T-helper 2 cell treated with Interferon-gamma antibody and Interleukin-4, amounts not matched to agents 5 μg/mL and 100 μg/mL, for 36 hours (primary cell): Measurements from ENCODE around the gene NIT1.

Experiments used
- DNase-seq: peaks from one replicate; pipeline ENCODE4 v3.0.0; 2021; ENCODE audit warnings: low spot score
- H3K27ac Mint-ChIP-seq: one replicate; pipeline ENCODE4 v1.8.0; 2021; ENCODE audit warnings: mild to moderate bottlenecking, mixed read lengths
- H3K27me3 Mint-ChIP-seq: one replicate; pipeline ENCODE4 v1.8.0; 2021; ENCODE audit warnings: low read depth, mixed read lengths
- H3K36me3 Mint-ChIP-seq: one replicate; pipeline ENCODE4 v1.8.0; 2021; ENCODE audit warnings: low read depth, mixed read lengths
- H3K4me1 Mint-ChIP-seq: one replicate; pipeline ENCODE4 v1.8.0; 2021; ENCODE audit warnings: low read depth, mixed read lengths
- H3K4me3 Mint-ChIP-seq: one replicate; pipeline ENCODE4 v1.8.0; 2022; ENCODE audit warnings: mild to moderate bottlenecking, moderate library complexity, mixed read lengths
- H3K9me3 Mint-ChIP-seq: one replicate; pipeline ENCODE4 v1.8.0; 2021; ENCODE audit warnings: mixed read lengths

The NIT1 gene

GRCh38 chr1:161117759-161118581, at the start of gene NIT1, which contains the start of gene PFDN2:
Gene NIT1 (plus strand): TSS chr1:161118105. CDS start chr1:161118177, 72 bp downstream.
Gene PFDN2 (minus strand): TSS chr1:161118037. CDS start chr1:161118026, 11 bp downstream.
- DNase-seq: peak; percentile 89
- peak within 1 kb of the TSS; percentile 95 for H3K27ac Mint-ChIP-seq
- H3K36me3 Mint-ChIP-seq: peaks cover 46% of the 10 kb centered on the region
- no peaks in the 10 kb centered on the region for H3K9me3 Mint-ChIP-seq
- H3K4me3 Mint-ChIP-seq: peak within 1 kb of the TSS; percentile 95
- H3K4me1 Mint-ChIP-seq: peaks cover 50% of the 10 kb centered on the region
- no peaks in the 10 kb centered on the region for H3K27me3 Mint-ChIP-seq

DNA sequence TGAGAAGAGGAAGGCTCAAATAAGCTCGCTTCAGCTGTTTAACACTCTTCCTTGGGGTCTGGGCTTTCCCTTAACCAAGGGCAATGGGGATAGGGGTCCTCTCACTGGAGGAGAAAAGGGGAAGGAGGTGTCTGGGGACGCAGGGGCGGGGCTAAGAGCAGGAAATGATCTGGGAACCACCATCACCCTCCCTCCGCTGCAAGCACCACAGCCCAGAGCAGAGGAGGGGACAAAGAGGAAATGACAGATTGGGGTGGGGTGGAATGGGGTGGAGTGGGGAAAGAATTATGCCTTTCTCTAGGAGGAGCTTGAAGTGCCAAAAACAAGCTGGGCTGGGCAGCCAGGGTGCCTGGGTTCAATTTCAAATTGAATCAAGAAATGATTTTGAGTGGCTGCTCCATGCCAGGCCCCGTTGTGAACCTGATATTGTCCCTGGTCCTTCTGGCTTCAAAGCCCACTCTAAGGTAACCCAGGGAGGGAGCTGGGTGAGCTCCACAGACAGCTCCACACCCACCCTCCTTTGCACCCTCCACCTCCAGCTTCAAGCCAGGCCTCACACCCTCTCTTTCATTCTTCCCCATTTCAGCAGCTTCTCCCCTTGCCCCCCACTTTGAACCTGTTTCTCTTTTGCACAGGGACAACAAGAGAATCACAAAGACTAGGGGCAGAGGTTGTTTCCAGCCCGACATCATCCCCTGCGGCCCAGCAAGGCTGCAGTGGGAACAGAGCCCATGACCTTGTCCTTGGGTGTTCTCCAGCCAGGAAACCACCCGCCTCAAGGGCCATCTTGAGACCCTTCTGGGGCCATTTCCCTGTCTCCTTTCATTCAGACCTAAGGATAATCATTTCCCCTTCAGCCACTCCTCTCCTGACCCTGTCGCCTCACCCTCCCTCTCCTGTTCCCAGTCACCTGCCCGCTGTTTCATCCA, 49.3 kb upstream of the NIT1 start:
- no peaks in the 10 kb centered on the region for H3K27me3 Mint-ChIP-seq
- peak; percentile 82 for DNase-seq
- H3K4me1 Mint-ChIP-seq: peaks cover 53% of the 10 kb centered on the region
- H3K36me3 Mint-ChIP-seq: peaks cover 42% of the 10 kb centered on the region
- H3K9me3 Mint-ChIP-seq: no peaks in the 10 kb centered on the region
- H3K4me3 Mint-ChIP-seq: peak overlapping the region; percentile 100
- peak overlapping the region; percentile 100 for H3K27ac Mint-ChIP-seq

GRCh38 chr1:161069241-161069640, 48.7 kb upstream of the NIT1 start:
- Mint-ChIP-seq H3K27ac (peak overlapping the region; percentile 100), H3K9me3 (no peaks in the 10 kb centered on the region), H3K27me3 (no peaks in the 10 kb centered on the region), H3K36me3 (peaks cover 37% of the 10 kb centered on the region), H3K4me1 (peaks cover 47% of the 10 kb centered on the region), H3K4me3 (peak overlapping the region; percentile 100)
- DNase-seq: no peak

- Mint-ChIP-seq H3K36me3 (peaks cover 32% of the 10 kb centered on the region), H3K27me3 (no peaks in the 10 kb centered on the region), H3K4me3 (peak within 1 kb of the TSS; percentile 100), H3K4me1 (peaks cover 44% of the 10 kb centered on the region), H3K27ac (peak within 1 kb of the TSS; percentile 100), H3K9me3 (no peaks in the 10 kb centered on the region)
- peak; percentile 87 for DNase-seq
These were observed 48.1 kb upstream of the NIT1 start, which contains the start of gene ARHGAP30 for GRCh38 chr1:161069731-161070270. Gene ARHGAP30 (minus strand): TSS chr1:161069891. CDS start chr1:161069624, 267 bp downstream.

DNA sequence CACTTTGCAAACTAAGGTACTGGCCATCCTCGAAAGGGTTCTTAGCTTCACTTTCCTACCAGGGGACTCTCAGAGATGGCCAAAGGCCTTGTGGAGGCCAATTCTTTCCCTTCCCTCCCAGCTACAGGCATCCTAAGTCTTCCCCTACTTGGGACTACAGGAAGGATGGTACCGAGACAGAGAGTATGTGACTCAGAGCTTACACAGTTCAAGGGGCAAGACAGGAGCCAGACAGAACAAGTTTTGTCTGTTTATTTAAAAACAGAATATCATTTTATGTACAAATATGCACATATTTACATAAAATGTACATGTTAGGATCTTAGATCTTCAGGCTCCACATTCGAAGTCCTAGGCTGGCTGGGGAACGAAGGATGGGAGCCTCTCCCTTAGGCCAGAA, 47.1 kb upstream of the NIT1 start:
- Mint-ChIP-seq H3K27me3 (no peaks in the 10 kb centered on the region), H3K36me3 (peaks cover 32% of the 10 kb centered on the region), H3K4me3 (no peak overlapping the region), H3K4me1 (peaks cover 40% of the 10 kb centered on the region), H3K27ac (peak overlapping the region; percentile 100), H3K9me3 (no peaks in the 10 kb centered on the region)
- DNase-seq: no peak

DNA sequence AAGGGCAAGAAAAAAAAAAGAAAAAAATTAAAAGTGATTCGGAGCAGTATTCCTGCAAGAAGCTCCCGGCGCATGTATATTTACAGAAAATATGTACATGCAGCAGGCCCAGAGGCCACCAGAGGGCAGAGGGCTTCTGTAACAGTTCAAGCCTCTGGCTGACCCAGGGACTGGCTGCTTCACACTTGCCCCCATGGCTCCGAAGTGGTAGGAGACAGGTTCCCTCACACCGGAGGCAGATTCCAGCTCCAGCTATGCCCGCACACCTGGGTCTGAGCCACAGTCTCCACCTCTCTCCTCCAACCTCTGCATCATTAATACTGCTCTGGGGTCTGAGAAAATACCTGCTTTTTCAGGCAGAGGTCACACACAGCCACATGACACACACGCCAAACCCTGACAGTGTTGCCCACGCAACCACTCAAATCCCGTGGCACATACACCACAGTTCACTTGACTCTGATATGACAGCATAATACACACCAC, 46.0 kb upstream of the NIT1 start:
- Mint-ChIP-seq H3K27ac (peak overlapping the region; percentile 15), H3K27me3 (no peaks in the 10 kb centered on the region), H3K4me3 (no peak overlapping the region), H3K36me3 (peaks cover 24% of the 10 kb centered on the region), H3K4me1 (peaks cover 33% of the 10 kb centered on the region), H3K9me3 (no peaks in the 10 kb centered on the region)
- peak; percentile 43 for DNase-seq

GRCh38 chr1:161072751-161073449, 45.0 kb upstream of the NIT1 start:
- H3K9me3 Mint-ChIP-seq: no peaks in the 10 kb centered on the region
- H3K27ac Mint-ChIP-seq: peak overlapping the region; percentile 57
- H3K27me3 Mint-ChIP-seq: no peaks in the 10 kb centered on the region
- DNase-seq: no peak
- peaks cover 25% of the 10 kb centered on the region for H3K4me1 Mint-ChIP-seq
- H3K36me3 Mint-ChIP-seq: peaks cover 16% of the 10 kb centered on the region
- no peak overlapping the region for H3K4me3 Mint-ChIP-seq

- peaks cover 9% of the 10 kb centered on the region for H3K36me3 Mint-ChIP-seq
- H3K4me3 Mint-ChIP-seq: no peak overlapping the region
- peaks cover 22% of the 10 kb centered on the region for H3K4me1 Mint-ChIP-seq
- no peaks in the 10 kb centered on the region for H3K9me3 Mint-ChIP-seq
- H3K27me3 Mint-ChIP-seq: no peaks in the 10 kb centered on the region
- no peak for DNase-seq
- peak overlapping the region; percentile 57 for H3K27ac Mint-ChIP-seq
These were observed 44.3 kb upstream of the NIT1 start for GRCh38 chr1:161073474-161074121.

- no peaks in the 10 kb centered on the region for H3K27me3 Mint-ChIP-seq
- H3K36me3 Mint-ChIP-seq: no peaks in the 10 kb centered on the region
- no peak for DNase-seq
- peak overlapping the region; percentile 39 for H3K27ac Mint-ChIP-seq
- no peaks in the 10 kb centered on the region for H3K9me3 Mint-ChIP-seq
- no peak overlapping the region for H3K4me3 Mint-ChIP-seq
- peaks cover 20% of the 10 kb centered on the region for H3K4me1 Mint-ChIP-seq
These were observed 43.1 kb upstream of the NIT1 start for GRCh38 chr1:161074676-161075368.

- Mint-ChIP-seq H3K27ac (no peak overlapping the region), H3K36me3 (no peaks in the 10 kb centered on the region), H3K27me3 (no peaks in the 10 kb centered on the region), H3K4me3 (no peak overlapping the region), H3K9me3 (no peaks in the 10 kb centered on the region), H3K4me1 (peaks cover 14% of the 10 kb centered on the region)
- no peak for DNase-seq
These were observed 41.5 kb upstream of the NIT1 start for GRCh38 chr1:161076410-161076809.

- DNase-seq: no peak
- H3K4me1 Mint-ChIP-seq: peaks cover 10% of the 10 kb centered on the region
- no peaks in the 10 kb centered on the region for H3K36me3 Mint-ChIP-seq
- no peaks in the 10 kb centered on the region for H3K9me3 Mint-ChIP-seq
- no peak overlapping the region for H3K4me3 Mint-ChIP-seq
- H3K27me3 Mint-ChIP-seq: no peaks in the 10 kb centered on the region
- no peak overlapping the region for H3K27ac Mint-ChIP-seq
These were observed 40.5 kb upstream of the NIT1 start for GRCh38 chr1:161077426-161077825.

DNA sequence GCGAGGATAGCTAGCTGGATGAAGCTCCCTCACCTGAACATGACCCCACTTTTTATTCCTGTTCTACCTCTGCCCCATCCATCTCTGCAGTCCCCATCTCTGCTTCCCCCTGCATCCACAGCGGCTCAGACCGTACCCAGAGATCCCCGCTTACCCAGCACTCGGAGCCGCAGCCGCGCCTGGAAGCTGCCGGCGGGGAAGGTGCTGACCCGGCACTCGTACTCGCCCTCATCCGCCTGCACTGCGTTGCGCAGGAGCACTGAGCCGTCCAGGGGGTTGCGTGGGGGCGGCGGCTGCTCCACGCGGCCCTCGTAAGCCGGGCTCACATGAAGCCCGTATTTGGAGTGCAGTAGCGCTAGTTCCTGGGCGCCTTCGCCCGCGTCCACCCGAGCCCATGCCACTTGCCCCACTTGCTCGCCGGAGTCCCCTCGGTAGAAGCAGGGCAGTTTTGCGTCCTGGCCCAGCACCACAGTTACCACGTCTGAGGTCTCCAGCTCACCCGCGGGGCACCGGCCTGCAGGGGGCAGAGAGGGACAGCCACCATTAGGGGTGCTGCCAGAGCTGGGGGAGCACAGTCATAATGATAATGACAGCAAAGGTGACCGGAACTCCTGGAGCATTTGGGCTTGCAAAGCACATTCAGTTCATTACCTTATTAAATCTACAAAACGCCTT, 38.3 kb upstream of the NIT1 start:
- H3K9me3 Mint-ChIP-seq: no peaks in the 10 kb centered on the region
- no peak overlapping the region for H3K27ac Mint-ChIP-seq
- no peak overlapping the region for H3K4me3 Mint-ChIP-seq
- peaks cover 6% of the 10 kb centered on the region for H3K4me1 Mint-ChIP-seq
- no peak for DNase-seq
- H3K27me3 Mint-ChIP-seq: no peaks in the 10 kb centered on the region
- no peaks in the 10 kb centered on the region for H3K36me3 Mint-ChIP-seq
